Liver (tissue), 9 donors: ENCODE results near the gene PLTP. TPM values are rescaled to one million over a fixed set of nuclear protein-coding genes. Genes with fewer than 3 reads are reported as not detected.

Experiments
- DNase-seq: peaks from one replicate; pipeline ENCODE4 v3.0.0-alpha.2; 2017; ENCODE audit warnings: low spot score
- H3K27ac ChIP-seq, 2 donors: one replicate each; pipeline ENCODE4 v1.7.0; 2013; ENCODE audit warnings: inconsistent platforms in 2 of 2, low read length in 2 of 2, control low read depth in 1 of 2, low read depth in 1 of 2, mild to moderate bottlenecking in 1 of 2
- H3K27me3 ChIP-seq, 4 donors: one replicate each; pipeline versions ENCODE4 v1.6.1 to v1.7.0; 2013; ENCODE audit warnings: low read length in 3 of 4, inconsistent platforms in 1 of 4, mild to moderate bottlenecking in 1 of 4, moderate library complexity in 1 of 4; ENCODE audit not compliant: control insufficient read depth in 4 of 4, insufficient read depth in 4 of 4
- H3K36me3 ChIP-seq, 4 donors: one replicate each; pipeline versions ENCODE4 v1.6.1 to v1.7.0; 2013; ENCODE audit warnings: low read length in 3 of 4, mild to moderate bottlenecking in 3 of 4, low read depth in 1 of 4, moderate library complexity in 1 of 4; ENCODE audit not compliant: control insufficient read depth in 4 of 4, insufficient read depth in 3 of 4
- H3K4me1 ChIP-seq, 4 donors: one replicate each; pipeline versions ENCODE4 v1.6.1 to v1.7.0; 2013; ENCODE audit warnings: low read length in 3 of 4, mild to moderate bottlenecking in 3 of 4, moderate library complexity in 1 of 4; ENCODE audit not compliant: control insufficient read depth in 4 of 4, insufficient read depth in 4 of 4
- H3K4me3 ChIP-seq, 3 donors: one replicate each; pipeline versions ENCODE4 v1.6.1 to v1.7.0; 2013; ENCODE audit warnings: low read length in 3 of 3, control low read depth in 1 of 3, low read depth in 1 of 3, mild to moderate bottlenecking in 1 of 3
- H3K9ac ChIP-seq, 2 donors: one replicate each; pipeline ENCODE4 v1.7.0; 2013; ENCODE audit warnings: low read length in 2 of 2, mild to moderate bottlenecking in 2 of 2, moderate library complexity in 2 of 2, control low read depth in 1 of 2, low read depth in 1 of 2
- H3K9me3 ChIP-seq, 4 donors: one replicate each; pipeline versions ENCODE4 v1.6.1 to v1.7.0; 2013; ENCODE audit warnings: low read length in 3 of 4; ENCODE audit not compliant: control insufficient read depth in 4 of 4
- EGR1 ChIP-seq, 2 donors: IDR thresholded peaks; 2 replicates each; pipeline ENCODE4 v1.6.1; 2016 to 2018; ENCODE audit warnings: antibody characterized with exemption in 2 of 2, low read depth in 2 of 2
- FOXA1 ChIP-seq: IDR thresholded peaks from 2 replicates; pipeline ENCODE4 v1.6.1; 2016; ENCODE audit warnings: antibody characterized with exemption
- FOXA2 ChIP-seq: IDR thresholded peaks from 2 replicates; pipeline ENCODE4 v1.6.1; 2016; ENCODE audit warnings: antibody characterized with exemption
- GABPA ChIP-seq, 2 donors: IDR thresholded peaks in 1 of 2; conservative IDR thresholded peaks in 1 of 2; 2 replicates each; pipeline ENCODE4 v1.6.1; 2016; ENCODE audit warnings: antibody characterized with exemption in 2 of 2, mild to moderate bottlenecking in 1 of 2, moderate library complexity in 1 of 2
- HNF4A ChIP-seq, 2 donors: conservative IDR thresholded peaks; 2 replicates each; pipeline ENCODE4 v1.6.1; 2016; ENCODE audit warnings: antibody characterized with exemption in 2 of 2, mild to moderate bottlenecking in 2 of 2
- HNF4G ChIP-seq: IDR thresholded peaks from 2 replicates; pipeline ENCODE4 v1.6.1; 2016; ENCODE audit warnings: antibody characterized with exemption
- RAD21 ChIP-seq, 2 donors: IDR thresholded peaks; 2 replicates each; pipeline ENCODE4 v1.6.1; 2016; ENCODE audit warnings: antibody characterized with exemption in 2 of 2, mild to moderate bottlenecking in 2 of 2
- RXRA ChIP-seq, 2 donors: IDR thresholded peaks; 2 replicates each; pipeline ENCODE4 v1.6.1; 2017 to 2018; ENCODE audit warnings: antibody characterized with exemption in 2 of 2, mild to moderate bottlenecking in 1 of 2
- SP1 ChIP-seq: IDR thresholded peaks from 2 replicates; pipeline ENCODE4 v1.6.1; 2018; ENCODE audit warnings: antibody characterized with exemption, mild to moderate bottlenecking
- TAF1 ChIP-seq: conservative IDR thresholded peaks from 2 replicates; pipeline ENCODE4 v1.6.1; 2016; ENCODE audit warnings: antibody characterized with exemption, mild to moderate bottlenecking
- YY1 ChIP-seq: IDR thresholded peaks from 2 replicates; pipeline ENCODE4 v1.6.1; 2016; ENCODE audit warnings: antibody characterized with exemption, mild to moderate bottlenecking
- ZBTB33 ChIP-seq: IDR thresholded peaks from 2 replicates; pipeline ENCODE4 v1.6.1; 2016; ENCODE audit warnings: antibody characterized with exemption
- WGBS: extraction: QIAGEN DNeasy Blood & Tissue Kit; methylation state at CpG from one replicate; pipeline ENCODE4 v1.1.7; 2013; 5-methylcytosine and 5-hydroxymethylcytosine counted together
- polyA plus RNA-seq, 2 donors: library from polyadenylated mRNA; stranded (reverse) in 1 of 2; unstranded in 1 of 2; fragments of 200-250 nt in 1 of 2; fragments of >200 nt in 1 of 2; fragmentation: Nextera tagmentation in 1 of 2; extraction: Ambion mirVana in 1 of 2; gene quantifications; one replicate each; pipeline versions ENCODE4 v1.2.1 to v1.2.3, GENCODE V29; 2013 to 2015
- total RNA-seq, 2 donors: library from RNA; depleted of rRNA; stranded (reverse); fragments of >200 nt; gene quantifications; one replicate each; pipeline ENCODE4 v1.2.3, GENCODE V29; 2014
- TF ChIP-seq, protein P1 (sequence below): IDR thresholded peaks from 2 replicates; pipeline ENCODE4 v1.6.1; 2016; ENCODE audit warnings: antibody characterized with exemption, mild to moderate bottlenecking
- TF ChIP-seq, protein P2 (sequence below): IDR thresholded peaks from 2 replicates; pipeline ENCODE4 v1.6.1; 2016; ENCODE audit warnings: antibody characterized with exemption
- donor health status: healthy.
- donor health status: healthy.
- donor health status: healthy.
- donor health status: healthy.
- donor health status: healthy.

The PLTP gene
- total and polyA plus RNA-seq, 4 donors = 22.5 to 69.5 (median 60.7) TPM

DNA sequence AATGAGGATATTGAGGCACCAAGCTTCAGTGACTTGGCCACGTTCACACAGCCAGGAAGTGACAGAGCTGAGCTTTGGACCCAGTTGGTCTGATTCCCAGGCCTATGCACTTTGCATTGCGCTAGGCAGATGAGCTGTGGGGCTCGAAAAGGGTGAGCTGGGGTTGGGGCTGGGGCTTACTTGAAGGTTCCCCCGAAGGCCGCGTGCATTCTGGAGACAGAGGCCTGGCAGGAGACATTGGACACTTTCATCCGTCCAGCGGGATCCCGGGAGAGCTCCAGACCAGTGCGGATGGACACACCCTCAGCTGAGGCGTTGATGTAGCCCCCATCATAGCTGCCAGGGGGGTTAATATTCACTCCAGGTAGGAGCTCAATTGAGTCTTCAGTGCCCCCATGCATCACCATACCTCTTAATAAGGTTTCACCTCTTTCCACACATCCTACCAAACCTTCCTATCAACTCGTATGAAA is 2.6 kb downstream of the PLTP start:
- 78% methylated on average over 12 of the region's 12 CpGs for WGBS
- Histone ChIP-seq H3K9me3 (no peaks in the 10 kb centered on the region), H3K27ac (no peak overlapping the region), H3K9ac (no peak overlapping the region), H3K36me3 (no peaks in the 10 kb centered on the region), H3K27me3 (no peaks in the 10 kb centered on the region), H3K4me1 (peaks cover 0 to 3% (median 0%) of the 10 kb centered on the region in 4 donors), H3K4me3 (no peak overlapping the region)
- TF ChIP-seq SP1 = no peak
- peak; percentile 43 to 52 for TF ChIP-seq HNF4A (conservative IDR thresholded peaks at IDR 0.05)
- DNase-seq = no peak

DNA sequence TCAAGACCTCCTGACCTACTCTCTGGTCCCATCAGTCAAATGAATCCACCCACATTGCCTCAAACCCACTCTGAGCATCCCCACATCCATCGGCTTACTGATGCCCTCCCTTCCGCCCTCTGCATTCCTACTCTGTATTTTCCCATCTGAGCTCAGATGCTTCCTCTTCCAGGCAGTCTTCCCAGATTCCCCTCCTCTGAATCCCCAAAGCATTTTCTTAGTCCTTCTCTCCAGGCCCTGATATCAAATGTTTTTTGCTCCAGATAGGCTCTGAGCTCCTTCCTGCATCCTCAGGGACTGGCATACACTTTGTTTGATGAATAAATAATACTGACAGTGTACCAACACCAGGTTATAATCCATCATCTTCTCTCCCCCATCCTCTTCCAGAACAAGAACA is 3.9 kb downstream of the PLTP start:
- Histone ChIP-seq H3K36me3 (no peaks in the 10 kb centered on the region), H3K27me3 (no peaks in the 10 kb centered on the region), H3K4me3 (no peak overlapping the region), H3K9ac (no peak overlapping the region), H3K9me3 (no peaks in the 10 kb centered on the region), H3K4me1 (peaks cover 0 to 3% (median 0%) of the 10 kb centered on the region in 4 donors), H3K27ac (no peak overlapping the region)
- 97% methylated on average over 2 of the region's 2 CpGs for WGBS
- no peak for TF ChIP-seq YY1
- no peak for TF ChIP-seq FOXA1
- no peak for TF ChIP-seq RAD21 (IDR thresholded peaks at IDR 0.05)
- no peak for TF ChIP-seq GABPA (IDR thresholded peaks at IDR 0.05 in 1 of 2, conservative IDR thresholded peaks at IDR 0.05 in 1 of 2)
- TF ChIP-seq TAF1 = no peak
- TF ChIP-seq ZBTB33 = no peak
- TF ChIP-seq, protein P1, sequence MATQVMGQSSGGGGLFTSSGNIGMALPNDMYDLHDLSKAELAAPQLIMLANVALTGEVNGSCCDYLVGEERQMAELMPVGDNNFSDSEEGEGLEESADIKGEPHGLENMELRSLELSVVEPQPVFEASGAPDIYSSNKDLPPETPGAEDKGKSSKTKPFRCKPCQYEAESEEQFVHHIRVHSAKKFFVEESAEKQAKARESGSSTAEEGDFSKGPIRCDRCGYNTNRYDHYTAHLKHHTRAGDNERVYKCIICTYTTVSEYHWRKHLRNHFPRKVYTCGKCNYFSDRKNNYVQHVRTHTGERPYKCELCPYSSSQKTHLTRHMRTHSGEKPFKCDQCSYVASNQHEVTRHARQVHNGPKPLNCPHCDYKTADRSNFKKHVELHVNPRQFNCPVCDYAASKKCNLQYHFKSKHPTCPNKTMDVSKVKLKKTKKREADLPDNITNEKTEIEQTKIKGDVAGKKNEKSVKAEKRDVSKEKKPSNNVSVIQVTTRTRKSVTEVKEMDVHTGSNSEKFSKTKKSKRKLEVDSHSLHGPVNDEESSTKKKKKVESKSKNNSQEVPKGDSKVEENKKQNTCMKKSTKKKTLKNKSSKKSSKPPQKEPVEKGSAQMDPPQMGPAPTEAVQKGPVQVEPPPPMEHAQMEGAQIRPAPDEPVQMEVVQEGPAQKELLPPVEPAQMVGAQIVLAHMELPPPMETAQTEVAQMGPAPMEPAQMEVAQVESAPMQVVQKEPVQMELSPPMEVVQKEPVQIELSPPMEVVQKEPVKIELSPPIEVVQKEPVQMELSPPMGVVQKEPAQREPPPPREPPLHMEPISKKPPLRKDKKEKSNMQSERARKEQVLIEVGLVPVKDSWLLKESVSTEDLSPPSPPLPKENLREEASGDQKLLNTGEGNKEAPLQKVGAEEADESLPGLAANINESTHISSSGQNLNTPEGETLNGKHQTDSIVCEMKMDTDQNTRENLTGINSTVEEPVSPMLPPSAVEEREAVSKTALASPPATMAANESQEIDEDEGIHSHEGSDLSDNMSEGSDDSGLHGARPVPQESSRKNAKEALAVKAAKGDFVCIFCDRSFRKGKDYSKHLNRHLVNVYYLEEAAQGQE = no peak
- no peak for TF ChIP-seq HNF4G
- TF ChIP-seq EGR1 (IDR thresholded peaks at IDR 0.05; ENCODE audit: low read depth in 2 of 2) = no peak
- TF ChIP-seq, protein P2, sequence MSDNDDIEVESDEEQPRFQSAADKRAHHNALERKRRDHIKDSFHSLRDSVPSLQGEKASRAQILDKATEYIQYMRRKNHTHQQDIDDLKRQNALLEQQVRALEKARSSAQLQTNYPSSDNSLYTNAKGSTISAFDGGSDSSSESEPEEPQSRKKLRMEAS = no peak
- no peak for TF ChIP-seq SP1
- no peak for TF ChIP-seq HNF4A (conservative IDR thresholded peaks at IDR 0.05)
- TF ChIP-seq RXRA (IDR thresholded peaks at IDR 0.05) = no peak
- TF ChIP-seq FOXA2 = no peak
- DNase-seq = no peak
